Hematopoietic multipotent progenitor cell treated with erythropoietin and hydrocortisone succinate and interleukin-3 and kit ligand, for 17 days (in vitro differentiated cells): ENCODE results near the gene PTPRN2.
"Not testable (repeated sequence)": the region's sequence is repeated elsewhere in the genome, so short reads cannot be mapped to it uniquely, and the experiment has no call there.

Experiments used
- DNase-seq: peaks from one replicate; pipeline ENCODE4 v3.0.0-alpha.2; 2015; ENCODE audit warnings: low spot score

PTPRN2 gene

DNA sequence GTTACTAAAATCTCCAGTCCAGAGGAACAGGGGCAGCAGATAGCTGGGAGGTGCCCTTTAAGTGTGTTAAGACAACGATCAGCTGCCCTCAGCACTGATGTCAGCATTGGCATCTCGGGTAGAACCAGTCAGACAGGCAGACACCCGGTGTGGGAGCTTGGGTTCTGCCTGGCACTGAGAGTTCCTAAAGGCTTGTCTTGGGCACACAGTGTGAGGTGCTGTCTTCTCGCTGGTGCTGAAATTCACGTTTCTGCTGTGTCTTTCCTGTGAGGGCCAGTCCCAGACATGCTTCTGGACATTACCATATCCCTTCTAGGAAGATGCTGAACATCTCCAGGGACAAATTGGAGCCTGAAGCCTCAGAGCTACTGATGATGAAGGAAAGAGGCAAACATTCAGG, 1094.6 kb downstream of the PTPRN2 start:
- no peak for DNase-seq

DNA sequence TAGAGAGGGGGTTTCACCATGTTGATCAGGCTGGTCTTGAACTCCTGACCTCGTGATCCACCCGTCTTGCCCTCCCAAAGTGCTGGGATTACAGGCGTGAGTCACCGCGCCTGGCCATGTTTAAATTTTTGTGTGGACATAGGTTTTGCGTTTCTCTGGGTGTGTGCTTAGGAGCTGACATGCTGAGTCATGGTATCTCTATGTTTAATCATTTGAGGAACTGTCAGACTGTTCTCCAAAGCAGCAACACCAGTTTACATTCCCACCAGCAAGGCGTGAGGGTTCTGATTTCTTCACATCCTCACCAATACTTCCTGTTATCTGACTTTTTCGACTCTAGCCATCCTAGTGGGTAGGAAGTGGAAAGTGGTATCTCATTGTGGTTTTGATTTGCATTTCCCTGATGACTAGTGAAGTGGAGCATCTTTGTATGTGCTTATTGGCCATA, 1097.1 kb downstream of the PTPRN2 start:
- DNase-seq: peak; percentile 26

DNA sequence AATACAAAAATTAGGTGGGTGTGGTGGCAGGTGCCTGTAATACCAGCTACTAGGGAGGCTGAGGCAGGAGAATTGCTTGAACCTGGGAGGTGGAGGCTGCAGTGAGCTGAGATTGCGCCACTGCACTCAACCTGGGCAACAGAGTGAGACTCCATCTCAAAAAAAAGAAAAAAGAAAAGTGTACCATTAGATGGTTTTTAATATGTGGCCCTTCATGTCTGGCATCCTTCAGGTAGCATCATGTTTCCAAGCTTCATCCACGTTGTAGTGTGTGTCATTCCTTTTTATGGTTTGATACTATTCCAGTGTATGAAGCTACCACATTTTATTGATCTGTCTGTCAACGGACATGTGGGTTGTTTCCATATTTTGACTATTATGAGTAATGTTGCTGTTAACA, 1097.8 kb downstream of the PTPRN2 start:
- DNase-seq: not testable (repeated sequence)
